ENCODE results near the gene RAB29. TPM values are rescaled to one million over a fixed set of nuclear protein-coding genes. Genes with fewer than 3 reads are reported as not detected.

The RAB29 gene
- polyA plus RNA-seq, 1 donor: 121 TPM

- Histone ChIP-seq H3K4me3 (ENCODE audit: low read length) (peak overlapping the region; percentile 85), H3K36me3 (ENCODE audit: control insufficient read depth, insufficient read depth, low read length) (no peaks in the 10 kb centered on the region), H3K9me3 (ENCODE audit: control insufficient read depth, low read depth, low read length) (no peaks in the 10 kb centered on the region), H3K27me3 (ENCODE audit: control insufficient read depth, insufficient read depth, low read length) (no peaks in the 10 kb centered on the region), H3K27ac (ENCODE audit: low read length) (peak overlapping the region; percentile 96), H3K4me1 (ENCODE audit: control insufficient read depth, insufficient read depth, low read length) (peaks cover 7% of the 10 kb centered on the region)
- peak; percentile 98 for DNase-seq
- WGBS (ENCODE audit: insufficient coverage, low lambda C conversion rate): no CpG with 5 or more reads among the region's 81 CpGs
Measured at GRCh38 chr1:205749234-205750137, 25.8 kb downstream of the RAB29 start.

- peak overlapping the region; percentile 96 for H3K27ac ChIP-seq (ENCODE audit: low read length)
- H3K4me1 ChIP-seq (ENCODE audit: control insufficient read depth, insufficient read depth, low read length): peaks cover 7% of the 10 kb centered on the region
- H3K27me3 ChIP-seq (ENCODE audit: control insufficient read depth, insufficient read depth, low read length): no peaks in the 10 kb centered on the region
- peak in 1 of 2 donors; percentile 12 for DNase-seq
- whole genome bisulfite sequencing (ENCODE audit: insufficient coverage, low lambda C conversion rate): 10% methylated on average over 4 of the region's 25 CpGs
- no peaks in the 10 kb centered on the region for H3K36me3 ChIP-seq (ENCODE audit: control insufficient read depth, insufficient read depth, low read length)
- no peaks in the 10 kb centered on the region for H3K9me3 ChIP-seq (ENCODE audit: control insufficient read depth, low read depth, low read length)
- H3K4me3 ChIP-seq (ENCODE audit: low read length): peak overlapping the region; percentile 85
Measured at GRCh38 chr1:205748403-205749233, 26.7 kb downstream of the RAB29 start.

GRCh38 chr1:205746757-205747412, 28.4 kb downstream of the RAB29 start:
- Histone ChIP-seq H3K4me1 (ENCODE audit: control insufficient read depth, insufficient read depth, low read length) (peaks cover 12% of the 10 kb centered on the region), H3K27me3 (ENCODE audit: control insufficient read depth, insufficient read depth, low read length) (no peaks in the 10 kb centered on the region), H3K27ac (ENCODE audit: low read length) (no peak overlapping the region), H3K4me3 (ENCODE audit: low read length) (no peak overlapping the region), H3K36me3 (ENCODE audit: control insufficient read depth, insufficient read depth, low read length) (no peaks in the 10 kb centered on the region), H3K9me3 (ENCODE audit: control insufficient read depth, low read depth, low read length) (no peaks in the 10 kb centered on the region)
- WGBS (ENCODE audit: insufficient coverage, low lambda C conversion rate): no CpG with 5 or more reads among the region's 5 CpGs
- DNase-seq: no peak

GRCh38 chr1:205744403-205744802, 30.9 kb downstream of the RAB29 start:
- Histone ChIP-seq H3K4me1 (ENCODE audit: control insufficient read depth, insufficient read depth, low read length) (peaks cover 13% of the 10 kb centered on the region), H3K27me3 (ENCODE audit: control insufficient read depth, insufficient read depth, low read length) (no peaks in the 10 kb centered on the region), H3K27ac (ENCODE audit: low read length) (no peak overlapping the region)

GRCh38 chr1:205743977-205744376, 31.3 kb downstream of the RAB29 start:
- H3K4me1 ChIP-seq (ENCODE audit: control insufficient read depth, insufficient read depth, low read length): peaks cover 13% of the 10 kb centered on the region
- H3K27ac ChIP-seq (ENCODE audit: low read length): no peak overlapping the region
- H3K27me3 ChIP-seq (ENCODE audit: control insufficient read depth, insufficient read depth, low read length): no peaks in the 10 kb centered on the region
- H3K36me3 ChIP-seq (ENCODE audit: control insufficient read depth, insufficient read depth, low read length): no peaks in the 10 kb centered on the region
- no peak for DNase-seq
- H3K4me3 ChIP-seq (ENCODE audit: low read length): no peak overlapping the region
- H3K9me3 ChIP-seq (ENCODE audit: control insufficient read depth, low read depth, low read length): no peaks in the 10 kb centered on the region
- 10% methylated on average over 2 of the region's 4 CpGs for WGBS (ENCODE audit: insufficient coverage, low lambda C conversion rate)

More at GRCh38 chr1:205744403-205744802, 30.9 kb downstream of the RAB29 start:
- no peak overlapping the region for H3K4me3 ChIP-seq (ENCODE audit: low read length)
- no peak for DNase-seq
- WGBS (ENCODE audit: insufficient coverage, low lambda C conversion rate): no CpG with 5 or more reads among the region's 8 CpGs
- no peaks in the 10 kb centered on the region for H3K9me3 ChIP-seq (ENCODE audit: control insufficient read depth, low read depth, low read length)
- H3K36me3 ChIP-seq (ENCODE audit: control insufficient read depth, insufficient read depth, low read length): no peaks in the 10 kb centered on the region

GRCh38 chr1:205741681-205742080, 33.6 kb downstream of the RAB29 start:
- peak overlapping the region; percentile 4 for H3K27ac ChIP-seq (ENCODE audit: low read length)
- DNase-seq: no peak
- H3K9me3 ChIP-seq (ENCODE audit: control insufficient read depth, low read depth, low read length): no peaks in the 10 kb centered on the region
- no peaks in the 10 kb centered on the region for H3K36me3 ChIP-seq (ENCODE audit: control insufficient read depth, insufficient read depth, low read length)
- WGBS (ENCODE audit: insufficient coverage, low lambda C conversion rate): no CpG with 5 or more reads among the region's 1 CpG
- no peak overlapping the region for H3K4me3 ChIP-seq (ENCODE audit: low read length)
- no peaks in the 10 kb centered on the region for H3K27me3 ChIP-seq (ENCODE audit: control insufficient read depth, insufficient read depth, low read length)
- peaks cover 5% of the 10 kb centered on the region for H3K4me1 ChIP-seq (ENCODE audit: control insufficient read depth, insufficient read depth, low read length)

- DNase-seq: no peak
- Histone ChIP-seq H3K4me3 (ENCODE audit: low read length) (no peak overlapping the region), H3K27me3 (ENCODE audit: control insufficient read depth, insufficient read depth, low read length) (no peaks in the 10 kb centered on the region), H3K27ac (ENCODE audit: low read length) (no peak overlapping the region), H3K9me3 (ENCODE audit: control insufficient read depth, low read depth, low read length) (no peaks in the 10 kb centered on the region), H3K4me1 (ENCODE audit: control insufficient read depth, insufficient read depth, low read length) (peaks cover 5% of the 10 kb centered on the region), H3K36me3 (ENCODE audit: control insufficient read depth, insufficient read depth, low read length) (peaks cover 5% of the 10 kb centered on the region)
- no CpG with 5 or more reads among the region's 5 CpGs for WGBS (ENCODE audit: insufficient coverage, low lambda C conversion rate)
Measured at GRCh38 chr1:205739348-205740160, 35.7 kb downstream of the RAB29 start.

- no peaks in the 10 kb centered on the region for H3K4me1 ChIP-seq (ENCODE audit: control insufficient read depth, insufficient read depth, low read length)
- 80% methylated on average over 1 of the region's 1 CpG for WGBS (ENCODE audit: insufficient coverage, low lambda C conversion rate)
Measured at GRCh38 chr1:205735218-205735617, 40.1 kb downstream of the RAB29 start.

GRCh38 chr1:205733438-205734175, 41.7 kb downstream of the RAB29 start:
- Histone ChIP-seq H3K9me3 (ENCODE audit: control insufficient read depth, low read depth, low read length) (no peaks in the 10 kb centered on the region), H3K27ac (ENCODE audit: low read length) (no peak overlapping the region), H3K36me3 (ENCODE audit: control insufficient read depth, insufficient read depth, low read length) (peaks cover 7% of the 10 kb centered on the region), H3K4me1 (ENCODE audit: control insufficient read depth, insufficient read depth, low read length) (no peaks in the 10 kb centered on the region), H3K4me3 (ENCODE audit: low read length) (no peak overlapping the region), H3K27me3 (ENCODE audit: control insufficient read depth, insufficient read depth, low read length) (no peaks in the 10 kb centered on the region)
- 80% methylated on average over 1 of the region's 2 CpGs for WGBS (ENCODE audit: insufficient coverage, low lambda C conversion rate)
- DNase-seq: no peak

More at GRCh38 chr1:205735218-205735617, 40.1 kb downstream of the RAB29 start:
- H3K4me3 ChIP-seq (ENCODE audit: low read length): no peak overlapping the region
- no peak overlapping the region for H3K27ac ChIP-seq (ENCODE audit: low read length)
- no peaks in the 10 kb centered on the region for H3K27me3 ChIP-seq (ENCODE audit: control insufficient read depth, insufficient read depth, low read length)
- no peak for DNase-seq
- H3K36me3 ChIP-seq (ENCODE audit: control insufficient read depth, insufficient read depth, low read length): peaks cover 5% of the 10 kb centered on the region
- H3K9me3 ChIP-seq (ENCODE audit: control insufficient read depth, low read depth, low read length): no peaks in the 10 kb centered on the region

Data from large intestine (tissue), 3 donors.